AG04450 (cell line): ENCODE results near the gene LIN28B. TPM values are rescaled to one million over a fixed set of nuclear protein-coding genes. Genes with fewer than 3 reads are reported as not detected.
"Not testable (repeated sequence)": the region's sequence is repeated elsewhere in the genome, so short reads cannot be mapped to it uniquely, and the experiment has no call there.

Experiments used
- CTCF ChIA-PET: fragments of 300-600, 350-600 bp; formaldehyde crosslinking; extraction: SDS; loops from one replicate; lab custom pipeline; 2022; ENCODE audit warnings: antibody characterized with exemption, inconsistent platforms; lab: Charles Lee
- POLR2A ChIA-PET: fragments of 350-600 bp; formaldehyde crosslinking; extraction: SDS; loops from one replicate; lab custom pipeline; 2021; ENCODE audit warnings: antibody characterized with exemption, inconsistent platforms; lab: Yijun Ruan, JAX
- DNase-seq: peaks from one replicate; pipeline ENCODE4 v3.0.0-alpha.2; 2011; ENCODE audit warnings: low read depth, low spot score
- H3K27ac ChIP-seq: one replicate; pipeline ENCODE4 v1.5.1; 2012; ENCODE audit warnings: low read depth, low read length, control low read depth
- H3K27me3 ChIP-seq: one replicate; pipeline ENCODE4 v1.6.0; 2012; ENCODE audit warnings: low read length; ENCODE audit not compliant: control insufficient read depth, insufficient read depth
- H3K4me3 ChIP-seq: 2 replicates; pipeline ENCODE4 v1.5.1; 2011; ENCODE audit warnings: mild to moderate bottlenecking, low read depth, low read length, control low read depth
- H3K9me3 ChIP-seq: 2 replicates; pipeline ENCODE4 v1.5.1; 2012; ENCODE audit warnings: low read length; ENCODE audit not compliant: control insufficient read depth, insufficient read depth
- CTCF ChIP-seq: IDR thresholded peaks from 2 replicates; pipeline ENCODE4 v1.5.1; 2011; ENCODE audit warnings: low read depth, low read length, control low read depth, inconsistent platforms
- polyA plus RNA-seq: library from polyadenylated mRNA; depleted of rRNA; stranded (reverse); fragments of >200 nt; gene quantifications from 2 replicates; pipeline ENCODE4 v1.2.3, GENCODE V29; 2011

Gene LIN28B
- polyA plus RNA-seq, 1 experiment, result not detected

DNA sequence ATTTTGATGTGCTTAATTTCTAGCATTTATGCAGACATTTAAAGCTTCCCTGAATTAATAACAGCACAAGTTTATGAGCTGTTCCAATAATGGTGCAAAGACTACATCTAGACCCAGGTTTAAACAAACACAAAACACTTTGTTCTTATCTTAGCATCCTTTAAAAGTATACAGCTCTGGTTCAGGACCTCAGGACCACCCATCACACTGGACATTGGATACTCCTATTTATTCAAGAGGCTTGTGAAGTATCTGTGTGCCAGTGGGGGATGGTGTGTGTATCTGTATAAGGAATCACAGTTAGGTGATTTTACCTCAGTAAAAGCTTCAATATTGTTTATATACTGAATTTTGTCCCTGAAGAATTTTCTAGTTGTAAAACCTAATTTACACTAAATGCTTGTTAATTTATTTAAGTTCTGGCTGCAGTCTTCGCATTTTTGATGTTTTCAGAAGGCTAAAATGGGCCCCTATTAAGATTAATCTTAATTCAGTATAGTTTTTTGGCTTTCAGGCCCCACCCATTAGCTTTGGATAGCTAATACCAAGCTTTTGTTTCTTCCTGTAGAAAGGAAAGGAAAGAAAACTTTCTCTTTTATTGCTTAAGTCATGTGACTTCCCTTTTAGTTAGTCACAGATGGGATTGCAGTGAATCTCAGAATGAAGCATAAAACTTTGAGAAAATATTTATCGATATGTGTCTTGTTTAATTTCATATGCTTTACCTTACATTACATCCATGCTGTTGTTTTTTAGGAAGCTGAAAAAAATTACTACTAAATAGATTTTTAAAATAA lies 13.1 kb downstream of the LIN28B start:
- POLR2A ChIA-PET, result no interaction called here
- DNase-seq, result no peak
- CTCF ChIA-PET, result no interaction called here
- TF ChIP-seq CTCF, result no peak
- H3K9me3 ChIP-seq, result no peaks in the 10 kb centered on the region
- H3K27me3 ChIP-seq, result no peaks in the 10 kb centered on the region
- no peak overlapping the region for H3K27ac ChIP-seq
- H3K4me3 ChIP-seq, result no peak overlapping the region

- no peak for DNase-seq
- H3K4me3 ChIP-seq, result no peak overlapping the region
- ChIA-PET CTCF (no interaction called here), POLR2A (no interaction called here)
- no peak overlapping the region for H3K27ac ChIP-seq
- no peaks in the 10 kb centered on the region for H3K9me3 ChIP-seq
- no peak for TF ChIP-seq CTCF
- no peaks in the 10 kb centered on the region for H3K27me3 ChIP-seq
Measured at GRCh38 chr6:104973404-104973803, 16.5 kb downstream of the LIN28B start.

DNA sequence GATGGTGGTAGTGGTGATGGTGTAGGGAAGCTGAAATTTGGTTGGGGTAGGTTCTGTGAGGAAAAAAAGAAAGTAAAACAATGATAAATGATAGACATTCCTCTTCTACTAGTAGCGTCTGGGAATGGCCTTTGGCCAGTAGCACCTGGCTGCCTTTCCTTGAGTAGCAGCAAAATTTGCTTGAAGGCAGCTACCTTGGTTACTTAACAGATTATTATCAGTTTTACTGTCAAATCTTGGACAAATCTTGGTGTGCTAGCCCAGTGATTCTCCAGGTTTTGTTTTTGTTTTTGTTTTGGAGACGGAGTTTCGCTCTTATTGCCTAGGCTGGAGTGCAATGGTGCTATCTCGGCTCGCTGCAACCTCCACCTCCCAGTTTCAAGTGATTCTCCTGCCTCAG lies 26.4 kb downstream of the LIN28B start:
- H3K4me3 ChIP-seq, result no peak overlapping the region
- CTCF ChIA-PET, result no interaction called here
- no peaks in the 10 kb centered on the region for H3K27me3 ChIP-seq
- no peak overlapping the region for H3K27ac ChIP-seq
- DNase-seq, result no peak
- H3K9me3 ChIP-seq, result no peaks in the 10 kb centered on the region
- POLR2A ChIA-PET, result no interaction called here
- TF ChIP-seq CTCF, result no peak

GRCh38 chr6:104983776-104984175 lies 26.9 kb downstream of the LIN28B start:
- no peak overlapping the region for H3K4me3 ChIP-seq
- H3K9me3 ChIP-seq, result no peaks in the 10 kb centered on the region
- ChIA-PET CTCF (no interaction called here), POLR2A (no interaction called here)
- no peak for TF ChIP-seq CTCF
- no peak for DNase-seq
- H3K27me3 ChIP-seq, result no peaks in the 10 kb centered on the region
- H3K27ac ChIP-seq, result no peak overlapping the region

- Histone ChIP-seq H3K9me3 (no peaks in the 10 kb centered on the region), H3K4me3 (no peak overlapping the region), H3K27me3 (no peaks in the 10 kb centered on the region), H3K27ac (no peak overlapping the region)
- DNase-seq, result no peak
- CTCF ChIA-PET, result no interaction called here
- no peak for TF ChIP-seq CTCF
- POLR2A ChIA-PET, result no interaction called here
Measured at GRCh38 chr6:104984831-104985230, 27.9 kb downstream of the LIN28B start.

DNA sequence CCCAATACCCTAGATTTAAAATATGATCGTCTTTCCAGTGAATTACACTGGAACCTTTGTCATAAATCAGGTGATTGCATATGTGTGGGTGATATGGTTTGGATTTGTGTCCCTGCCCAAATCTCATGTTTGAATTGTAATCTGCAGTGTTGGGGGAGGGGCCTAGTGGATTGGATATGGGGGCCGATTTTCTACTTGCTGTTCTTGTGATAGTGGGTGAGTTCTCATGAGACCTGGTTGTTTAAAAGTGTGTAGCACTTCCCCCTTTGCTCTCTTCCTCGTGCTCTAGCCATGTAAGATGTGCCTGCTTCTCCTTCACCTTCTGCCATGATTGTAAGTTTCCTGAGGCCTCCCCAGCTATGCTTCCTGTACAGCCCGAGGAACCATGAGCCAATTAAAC lies 29.0 kb downstream of the LIN28B start:
- H3K27ac ChIP-seq, H3K9me3 ChIP-seq, DNase-seq, H3K4me3 ChIP-seq, H3K27me3 ChIP-seq: not testable (repeated sequence)
- POLR2A ChIA-PET, result interaction anchor here (0.5 kb wide), 1 partner anchor 10 kb away, joined by 3 read pairs; no protein-coding TSS in a partner anchor
- CTCF ChIA-PET, result interaction anchor here (0.6 kb wide), 1 partner anchor 215 kb away, joined by 4 read pairs; no protein-coding TSS in a partner anchor
